Airway epithelial cell (primary cell): ENCODE measurements around the gene MTARC1. TPM values are rescaled to one million over a fixed set of nuclear protein-coding genes. Genes with fewer than 3 reads are reported as not detected.

ENCODE experiments used
- total RNA-seq: library from RNA; depleted of rRNA; stranded (reverse); fragments of >200 nt; gene quantifications from 2 replicates; pipeline ENCODE4 v1.2.3, GENCODE V29; 2015

MTARC1 gene
- 5.1 and 5.6 TPM in 2 replicates for total RNA-seq

DNA sequence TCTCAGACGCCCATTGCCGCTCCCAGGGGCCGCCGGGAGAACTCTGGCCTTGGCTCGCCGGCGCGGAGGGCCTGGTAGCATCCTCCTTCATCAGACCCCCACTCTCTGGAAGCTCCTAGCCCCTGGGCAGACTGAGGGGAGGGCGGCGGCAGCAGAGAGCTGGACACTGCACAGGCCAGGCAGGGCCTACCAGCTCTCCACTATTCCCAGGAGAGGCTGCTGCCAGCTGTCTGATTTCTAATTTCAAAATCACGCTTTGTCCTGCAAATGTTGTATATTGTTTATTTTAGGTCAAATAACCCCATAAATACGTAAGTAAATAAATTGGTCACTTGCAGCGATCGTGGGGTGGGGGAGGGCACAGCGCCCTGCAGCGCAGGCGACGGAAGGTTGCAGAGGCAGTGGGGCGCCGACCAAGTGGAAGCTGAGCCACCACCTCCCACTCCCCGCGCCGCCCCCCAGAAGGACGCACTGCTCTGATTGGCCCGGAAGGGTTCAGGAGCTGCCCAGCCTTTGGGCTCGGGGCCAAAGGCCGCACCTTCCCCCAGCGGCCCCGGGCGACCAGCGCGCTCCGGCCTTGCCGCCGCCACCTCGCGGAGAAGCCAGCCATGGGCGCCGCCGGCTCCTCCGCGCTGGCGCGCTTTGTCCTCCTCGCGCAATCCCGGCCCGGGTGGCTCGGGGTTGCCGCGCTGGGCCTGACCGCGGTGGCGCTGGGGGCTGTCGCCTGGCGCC lies at the start of gene MTARC1:
Gene MTARC1, plus strand, starts transcription at position 577 of the 732 bp plus-strand sequence. Its CDS starts 32 bp downstream, at position 609.

DNA sequence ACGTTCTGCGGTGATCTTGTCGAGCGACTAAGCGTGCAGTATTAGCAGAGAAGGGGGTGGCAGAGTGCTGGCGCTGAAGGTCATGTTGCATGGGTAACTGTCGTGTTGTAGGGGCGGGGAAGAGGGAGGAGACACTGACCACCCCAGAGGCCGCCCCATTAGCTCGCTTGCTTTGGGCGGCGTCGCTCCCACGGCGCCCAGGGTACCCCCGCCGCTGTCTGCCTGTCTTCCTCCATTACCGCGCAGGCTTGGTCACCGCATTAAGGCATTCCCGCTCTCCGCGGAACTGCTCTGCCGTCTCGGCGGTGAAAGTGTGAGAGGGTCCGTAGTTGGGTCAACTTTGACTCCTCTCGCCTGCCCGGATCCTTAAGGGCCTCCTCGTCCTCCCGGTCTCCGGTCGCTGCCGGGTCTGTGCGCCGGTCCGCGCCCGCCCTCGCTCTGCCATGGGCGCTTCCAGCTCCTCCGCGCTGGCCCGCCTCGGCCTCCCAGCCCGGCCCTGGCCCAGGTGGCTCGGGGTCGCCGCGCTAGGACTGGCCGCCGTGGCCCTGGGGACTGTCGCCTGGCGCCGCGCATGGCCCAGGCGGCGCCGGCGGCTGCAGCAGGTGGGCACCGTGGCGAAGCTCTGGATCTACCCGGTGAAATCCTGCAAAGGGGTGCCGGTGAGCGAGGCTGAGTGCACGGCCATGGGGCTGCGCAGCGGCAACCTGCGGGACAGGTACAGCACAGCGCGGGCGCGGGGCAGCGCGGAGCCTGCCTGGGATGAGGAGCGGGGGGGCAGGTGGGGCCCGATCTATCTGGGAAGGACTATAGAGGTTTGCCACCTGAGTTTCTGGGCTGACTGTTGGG lies 38.4 kb upstream of the MTARC1 start, which contains the start of gene MTARC2:
Gene MTARC2, plus strand, starts transcription at position 234 of the 846 bp plus-strand sequence. Its CDS starts 210 bp downstream, at position 444.

Other genes with a start within 250 kb of the MTARC1 start
- gene C1orf115, start 96.5 kb upstream of the MTARC1 start, total RNA-seq, result 1.9 TPM in 2 replicates
- 2.0 and 5.8 TPM in 2 replicates for gene MTARC2, start 38.6 kb upstream of the MTARC1 start, total RNA-seq
- gene HLX, start 92.5 kb downstream of the MTARC1 start, total RNA-seq, result 0.42 and 2.5 TPM in 2 replicates